ENCODE results near the gene SIVA1.

Gene SIVA1

DNA sequence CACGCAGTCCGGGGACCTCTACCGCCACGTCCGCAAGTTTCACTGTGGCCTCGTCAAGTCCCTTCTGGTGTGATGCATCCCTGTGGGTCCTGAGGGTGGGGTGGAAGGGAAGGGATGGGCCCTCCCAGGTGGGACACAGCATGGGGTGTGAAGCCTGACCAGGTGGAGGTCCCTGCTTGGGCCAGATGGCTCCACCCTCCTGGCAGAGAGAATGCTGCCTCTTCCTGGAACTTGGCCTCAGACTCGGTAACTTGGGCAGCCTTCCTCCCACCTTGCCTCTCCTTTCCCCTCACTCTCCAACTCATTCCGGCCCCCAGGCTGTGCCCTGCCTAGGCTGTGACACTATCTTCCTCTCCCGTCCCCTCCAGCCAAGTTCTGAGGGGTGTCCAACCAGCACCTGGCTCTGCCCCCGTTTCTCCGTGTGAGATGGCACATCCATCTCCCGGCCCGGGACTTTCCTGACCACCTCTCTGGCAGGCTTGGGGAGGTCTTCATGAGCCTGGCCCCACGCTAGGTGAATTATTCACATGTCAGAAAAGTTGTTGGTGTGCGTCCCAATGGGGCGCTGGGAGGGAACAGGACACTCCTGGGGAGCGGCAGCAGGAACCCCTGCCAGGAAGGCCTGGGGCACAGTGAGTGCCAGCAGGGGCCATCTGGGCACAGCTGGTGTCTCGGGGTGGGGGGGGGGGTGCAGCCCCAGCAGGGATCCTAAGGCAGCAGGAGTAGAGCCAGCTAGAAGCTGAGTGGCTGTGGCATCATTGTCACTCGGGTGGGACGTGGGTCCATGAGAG lies 49.6 kb downstream of the SIVA1 start:
- H3K4me1 ChIP-seq (ENCODE audit: control insufficient read depth, insufficient read depth, low read length) = peaks cover 9% of the 10 kb centered on the region; the same call in 1 of the 2 replicates
- no peak overlapping the region for H3K27ac ChIP-seq (ENCODE audit: low read depth, low read length)
- no peaks in the 10 kb centered on the region for H3K36me3 ChIP-seq (ENCODE audit: control insufficient read depth, insufficient read depth, low read length)
- no peaks in the 10 kb centered on the region for H3K9me3 ChIP-seq (ENCODE audit: control insufficient read depth, insufficient read depth, low read length)
- peaks cover 43% of the 10 kb centered on the region for H3K27me3 ChIP-seq (ENCODE audit: control insufficient read depth, insufficient read depth, low read length)
- no peak overlapping the region for H3K4me3 ChIP-seq (ENCODE audit: low read depth, low read length)
- no peak overlapping the region for H3K9ac ChIP-seq (ENCODE audit: low read depth, low read length)

DNA sequence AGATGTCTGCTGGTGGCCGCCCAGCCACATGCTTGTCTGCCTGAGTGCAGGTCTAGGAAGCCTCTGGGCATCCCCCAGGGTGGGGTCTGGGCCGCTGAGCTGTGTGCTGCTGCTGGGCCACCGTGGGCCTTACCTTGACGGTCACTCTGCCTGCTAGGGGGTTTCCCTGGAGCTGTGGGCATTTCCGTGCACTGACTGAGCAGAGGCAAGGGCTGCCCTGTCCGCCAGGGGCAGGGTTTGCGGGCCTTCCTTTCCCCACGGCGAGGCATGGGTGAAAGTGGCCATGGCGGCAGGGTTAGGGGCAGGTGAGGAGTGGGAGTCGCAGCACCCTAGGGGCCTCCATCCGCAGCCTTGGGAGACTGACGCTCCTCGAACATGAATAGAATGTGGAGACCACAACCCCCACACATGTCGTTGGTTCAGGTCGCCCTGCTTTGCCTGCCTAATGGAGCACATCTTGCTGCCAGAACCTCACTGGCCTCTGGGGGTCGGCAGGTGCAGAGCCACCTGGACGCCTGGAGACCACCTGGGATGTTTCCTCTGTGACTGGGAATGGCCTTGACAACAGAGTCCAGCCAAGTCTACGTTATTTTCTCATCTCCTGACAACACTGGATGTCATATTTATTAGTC lies 50.4 kb downstream of the SIVA1 start:
- peaks cover 9% of the 10 kb centered on the region; the same call in 1 of the 2 replicates for H3K4me1 ChIP-seq (ENCODE audit: control insufficient read depth, insufficient read depth, low read length)
- H3K27me3 ChIP-seq (ENCODE audit: control insufficient read depth, insufficient read depth, low read length) = peaks cover 35% of the 10 kb centered on the region
- no peaks in the 10 kb centered on the region for H3K9me3 ChIP-seq (ENCODE audit: control insufficient read depth, insufficient read depth, low read length)
- H3K27ac ChIP-seq (ENCODE audit: low read depth, low read length) = no peak overlapping the region
- no peak overlapping the region for H3K4me3 ChIP-seq (ENCODE audit: low read depth, low read length)
- no peaks in the 10 kb centered on the region for H3K36me3 ChIP-seq (ENCODE audit: control insufficient read depth, insufficient read depth, low read length)
- H3K9ac ChIP-seq (ENCODE audit: low read depth, low read length) = no peak overlapping the region

DNA sequence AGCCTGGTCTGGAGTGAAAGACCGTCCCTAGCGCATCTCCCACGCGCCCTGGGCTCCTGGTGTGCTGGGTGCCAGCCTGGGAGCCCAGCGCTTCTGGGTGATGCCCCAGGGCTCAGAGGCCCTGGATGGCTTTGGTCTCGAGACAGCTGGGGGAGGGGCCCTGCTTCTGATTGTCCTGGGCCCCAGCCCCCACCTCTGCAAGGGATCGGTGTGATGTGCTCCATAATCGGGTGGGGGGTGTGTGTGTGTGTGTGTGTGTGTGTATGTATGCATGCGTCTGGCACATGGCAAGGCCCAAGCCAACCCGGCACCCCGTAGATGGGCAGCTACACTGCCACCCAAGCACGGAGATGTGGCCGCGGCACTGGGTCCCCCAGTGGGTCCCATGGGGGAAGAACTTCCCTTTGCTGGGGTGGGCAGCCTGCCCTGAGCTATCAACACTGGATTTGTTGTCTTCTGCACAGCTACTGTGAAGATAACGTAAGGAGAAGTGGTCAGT lies 51.0 kb downstream of the SIVA1 start:
- Histone ChIP-seq H3K36me3 (ENCODE audit: control insufficient read depth, insufficient read depth, low read length) (no peaks in the 10 kb centered on the region), H3K4me1 (ENCODE audit: control insufficient read depth, insufficient read depth, low read length) (peaks cover 9% of the 10 kb centered on the region; the same call in 1 of the 2 replicates), H3K9me3 (ENCODE audit: control insufficient read depth, insufficient read depth, low read length) (no peaks in the 10 kb centered on the region), H3K9ac (ENCODE audit: low read depth, low read length) (no peak overlapping the region), H3K4me3 (ENCODE audit: low read depth, low read length) (no peak overlapping the region), H3K27ac (ENCODE audit: low read depth, low read length) (no peak overlapping the region), H3K27me3 (ENCODE audit: control insufficient read depth, insufficient read depth, low read length) (peaks cover 29% of the 10 kb centered on the region)

DNA sequence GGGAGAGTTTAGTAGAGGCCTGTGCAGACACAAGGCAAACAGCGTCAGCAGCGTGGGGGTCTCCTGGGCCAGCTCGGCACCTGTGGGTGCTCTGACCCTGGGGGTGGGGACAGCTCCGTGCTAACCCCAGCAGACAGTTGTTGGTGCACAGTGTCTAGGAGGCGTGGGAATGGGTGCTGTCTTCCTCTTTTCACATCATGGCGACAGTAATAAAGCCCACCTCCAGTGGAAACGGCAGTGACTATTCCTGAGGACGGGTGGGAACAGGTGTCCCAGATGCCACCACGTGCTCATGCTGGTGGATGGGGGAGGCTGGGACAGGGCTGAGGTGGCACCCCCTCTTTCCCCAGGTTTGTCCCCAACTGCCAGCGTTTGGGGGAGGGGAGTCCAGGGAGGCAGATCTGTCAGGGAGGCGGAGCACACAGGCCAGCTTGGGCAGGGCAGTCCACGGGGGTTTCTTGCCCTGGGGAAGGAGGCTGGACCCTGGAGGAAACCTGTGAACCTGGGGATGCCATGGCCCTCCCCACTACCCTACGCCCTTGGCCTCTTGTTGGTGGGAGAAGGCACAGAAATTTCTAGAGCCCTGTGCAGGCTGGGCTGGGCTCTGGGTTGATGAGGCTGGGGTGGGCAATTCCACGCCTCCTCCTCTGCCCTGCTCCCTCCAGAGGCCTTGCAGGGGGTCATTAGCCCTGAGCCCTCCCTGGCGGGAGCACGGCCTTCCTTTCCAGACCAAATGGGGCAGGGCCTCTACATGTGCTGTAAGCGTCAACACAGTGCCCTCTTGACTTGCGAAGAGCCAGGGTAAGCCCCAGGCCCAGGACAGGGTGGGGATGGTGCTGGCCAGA lies 51.8 kb downstream of the SIVA1 start:
- H3K9ac ChIP-seq (ENCODE audit: low read depth, low read length) = no peak overlapping the region
- H3K36me3 ChIP-seq (ENCODE audit: control insufficient read depth, insufficient read depth, low read length) = no peaks in the 10 kb centered on the region
- H3K27ac ChIP-seq (ENCODE audit: low read depth, low read length) = no peak overlapping the region
- H3K4me3 ChIP-seq (ENCODE audit: low read depth, low read length) = no peak overlapping the region
- peaks cover 4% of the 10 kb centered on the region; the same call in 1 of the 2 replicates for H3K4me1 ChIP-seq (ENCODE audit: control insufficient read depth, insufficient read depth, low read length)
- H3K27me3 ChIP-seq (ENCODE audit: control insufficient read depth, insufficient read depth, low read length) = peaks cover 23% of the 10 kb centered on the region
- no peaks in the 10 kb centered on the region for H3K9me3 ChIP-seq (ENCODE audit: control insufficient read depth, insufficient read depth, low read length)

DNA sequence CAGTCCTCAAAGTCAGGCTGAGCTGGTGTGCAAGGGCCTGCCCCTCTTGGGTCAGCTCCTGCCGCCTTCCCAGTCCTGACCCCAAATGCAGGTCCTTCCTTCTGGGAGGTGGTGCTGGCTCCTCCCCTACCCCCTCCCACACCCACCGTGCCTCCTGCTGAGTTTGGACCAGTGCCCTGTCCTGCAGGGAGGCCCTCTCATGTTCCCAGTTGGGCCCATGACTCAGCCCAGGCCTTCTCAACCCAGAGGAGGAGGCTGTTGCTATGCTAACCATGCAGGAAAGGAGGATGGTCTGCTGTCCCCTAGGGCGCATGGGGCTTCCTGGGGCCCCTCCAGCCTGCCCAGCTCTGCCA lies 52.4 kb downstream of the SIVA1 start:
- Histone ChIP-seq H3K4me1 (ENCODE audit: control insufficient read depth, insufficient read depth, low read length) (peaks cover 4% of the 10 kb centered on the region; the same call in 1 of the 2 replicates), H3K4me3 (ENCODE audit: low read depth, low read length) (no peak overlapping the region), H3K27ac (ENCODE audit: low read depth, low read length) (no peak overlapping the region), H3K36me3 (ENCODE audit: control insufficient read depth, insufficient read depth, low read length) (no peaks in the 10 kb centered on the region), H3K27me3 (ENCODE audit: control insufficient read depth, insufficient read depth, low read length) (peaks cover 20% of the 10 kb centered on the region), H3K9ac (ENCODE audit: low read depth, low read length) (no peak overlapping the region), H3K9me3 (ENCODE audit: control insufficient read depth, insufficient read depth, low read length) (no peaks in the 10 kb centered on the region)

DNA sequence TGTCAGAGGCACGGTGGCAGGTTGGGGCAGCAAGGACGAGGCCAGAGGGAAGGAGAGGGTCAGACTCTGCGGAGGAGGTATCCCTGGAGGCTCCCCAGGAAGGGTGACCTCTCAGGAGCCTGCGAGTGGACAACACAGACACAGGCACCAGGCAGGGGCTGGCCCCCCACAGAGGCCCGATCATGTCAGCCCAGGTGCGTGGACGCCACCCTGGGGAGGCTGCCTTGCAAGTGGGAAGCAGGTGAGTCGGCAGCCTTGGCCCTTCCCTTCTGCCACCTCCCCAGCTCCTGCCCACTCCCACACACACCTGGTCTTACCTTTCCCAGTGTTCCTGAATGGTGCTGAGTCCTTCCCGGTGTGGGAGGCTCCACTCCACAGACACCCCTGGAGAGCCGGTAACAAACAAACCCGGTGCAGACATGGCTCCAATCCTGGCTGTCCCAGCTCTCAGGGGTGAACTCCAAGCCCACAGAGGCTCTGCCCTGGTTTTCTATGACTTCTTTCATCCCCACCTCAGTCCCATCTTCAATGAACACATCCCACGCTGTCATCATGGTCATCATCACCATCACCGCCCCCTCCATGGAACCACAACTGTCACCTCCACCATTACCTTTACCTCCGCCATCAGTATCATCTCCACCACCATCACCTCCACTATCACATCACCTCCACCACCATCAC lies 53.1 kb downstream of the SIVA1 start:
- no peaks in the 10 kb centered on the region for H3K36me3 ChIP-seq (ENCODE audit: control insufficient read depth, insufficient read depth, low read length)
- H3K9ac ChIP-seq (ENCODE audit: low read depth, low read length) = no peak overlapping the region
- H3K4me1 ChIP-seq (ENCODE audit: control insufficient read depth, insufficient read depth, low read length) = peaks cover 4% of the 10 kb centered on the region; the same call in 1 of the 2 replicates
- no peak overlapping the region for H3K27ac ChIP-seq (ENCODE audit: low read depth, low read length)
- H3K4me3 ChIP-seq (ENCODE audit: low read depth, low read length) = no peak overlapping the region
- H3K27me3 ChIP-seq (ENCODE audit: control insufficient read depth, insufficient read depth, low read length) = peaks cover 17% of the 10 kb centered on the region
- H3K9me3 ChIP-seq (ENCODE audit: control insufficient read depth, insufficient read depth, low read length) = no peaks in the 10 kb centered on the region

DNA sequence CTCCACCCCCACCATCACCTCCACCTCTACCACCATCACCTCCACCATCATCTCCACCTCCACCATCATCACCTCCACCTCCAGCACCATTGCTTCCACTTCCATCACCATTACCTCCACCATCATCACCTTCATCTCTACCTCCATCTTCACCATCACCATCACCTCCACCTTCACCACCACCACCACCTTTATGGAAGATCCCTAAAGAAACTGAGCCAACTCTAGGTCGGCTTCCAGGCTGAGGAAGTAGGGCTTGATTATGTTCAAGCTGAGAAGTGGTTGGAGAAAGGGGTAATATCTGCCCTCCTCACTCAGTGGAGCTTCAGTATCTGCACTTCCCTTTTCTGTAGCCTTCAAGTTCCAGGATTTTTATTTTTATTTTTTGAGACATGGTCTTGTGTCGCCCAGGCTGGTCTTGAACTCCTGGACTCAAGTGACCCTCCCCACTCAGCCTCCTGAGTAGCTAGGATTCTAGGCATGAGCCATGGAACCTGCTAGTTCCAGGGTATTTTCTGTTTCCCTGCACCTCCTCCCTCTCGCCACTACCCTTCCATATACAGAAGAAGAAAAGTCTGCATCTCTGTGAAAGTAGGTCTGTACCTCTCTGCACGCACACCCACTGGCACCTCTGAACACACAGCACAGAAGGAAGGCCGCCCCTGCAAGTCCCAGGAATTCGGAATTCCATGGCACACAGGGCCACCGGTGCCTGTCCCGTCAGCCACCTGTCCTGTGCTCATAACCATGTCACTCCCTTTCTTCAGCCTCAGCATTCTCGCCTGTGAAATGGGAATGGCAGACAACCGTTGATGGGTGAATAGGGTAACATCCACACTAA lies 53.9 kb downstream of the SIVA1 start:
- Histone ChIP-seq H3K4me1 (ENCODE audit: control insufficient read depth, insufficient read depth, low read length) (no peaks in the 10 kb centered on the region), H3K9me3 (ENCODE audit: control insufficient read depth, insufficient read depth, low read length) (no peaks in the 10 kb centered on the region), H3K27me3 (ENCODE audit: control insufficient read depth, insufficient read depth, low read length) (peaks cover 9% of the 10 kb centered on the region), H3K36me3 (ENCODE audit: control insufficient read depth, insufficient read depth, low read length) (no peaks in the 10 kb centered on the region), H3K27ac (ENCODE audit: low read depth, low read length) (no peak overlapping the region), H3K9ac (ENCODE audit: low read depth, low read length) (no peak overlapping the region), H3K4me3 (ENCODE audit: low read depth, low read length) (no peak overlapping the region)

DNA sequence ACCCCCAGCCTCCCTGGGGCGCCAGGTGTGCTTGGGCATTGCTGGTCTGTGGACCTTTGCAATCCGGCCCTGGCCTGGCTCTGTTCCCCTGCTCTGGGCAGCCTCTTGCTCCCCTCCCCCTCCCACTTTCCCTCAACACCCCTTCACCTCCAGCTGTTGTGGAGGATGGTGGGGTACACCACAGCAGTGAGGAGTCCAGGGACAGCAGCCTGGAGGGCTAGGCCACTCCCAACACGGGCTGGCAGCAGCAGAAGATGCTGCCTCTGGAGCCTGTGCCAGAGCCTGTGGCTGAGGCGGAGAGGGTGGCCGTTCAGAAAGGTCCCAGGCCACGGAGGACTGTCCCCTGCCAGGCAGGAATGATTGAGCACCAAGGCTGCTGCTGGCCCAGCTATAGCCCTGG lies 55.5 kb downstream of the SIVA1 start:
- Histone ChIP-seq H3K36me3 (ENCODE audit: control insufficient read depth, insufficient read depth, low read length) (no peaks in the 10 kb centered on the region), H3K4me3 (ENCODE audit: low read depth, low read length) (no peak overlapping the region), H3K9ac (ENCODE audit: low read depth, low read length) (no peak overlapping the region), H3K9me3 (ENCODE audit: control insufficient read depth, insufficient read depth, low read length) (no peaks in the 10 kb centered on the region), H3K27ac (ENCODE audit: low read depth, low read length) (no peak overlapping the region), H3K27me3 (ENCODE audit: control insufficient read depth, insufficient read depth, low read length) (no peaks in the 10 kb centered on the region), H3K4me1 (ENCODE audit: control insufficient read depth, insufficient read depth, low read length) (no peaks in the 10 kb centered on the region)
